ENCODE data around the gene LYPD3.
"Not testable (repeated sequence)": the region's sequence is repeated elsewhere in the genome, so short reads cannot be mapped to it uniquely, and the experiment has no call there.

Gene LYPD3

DNA sequence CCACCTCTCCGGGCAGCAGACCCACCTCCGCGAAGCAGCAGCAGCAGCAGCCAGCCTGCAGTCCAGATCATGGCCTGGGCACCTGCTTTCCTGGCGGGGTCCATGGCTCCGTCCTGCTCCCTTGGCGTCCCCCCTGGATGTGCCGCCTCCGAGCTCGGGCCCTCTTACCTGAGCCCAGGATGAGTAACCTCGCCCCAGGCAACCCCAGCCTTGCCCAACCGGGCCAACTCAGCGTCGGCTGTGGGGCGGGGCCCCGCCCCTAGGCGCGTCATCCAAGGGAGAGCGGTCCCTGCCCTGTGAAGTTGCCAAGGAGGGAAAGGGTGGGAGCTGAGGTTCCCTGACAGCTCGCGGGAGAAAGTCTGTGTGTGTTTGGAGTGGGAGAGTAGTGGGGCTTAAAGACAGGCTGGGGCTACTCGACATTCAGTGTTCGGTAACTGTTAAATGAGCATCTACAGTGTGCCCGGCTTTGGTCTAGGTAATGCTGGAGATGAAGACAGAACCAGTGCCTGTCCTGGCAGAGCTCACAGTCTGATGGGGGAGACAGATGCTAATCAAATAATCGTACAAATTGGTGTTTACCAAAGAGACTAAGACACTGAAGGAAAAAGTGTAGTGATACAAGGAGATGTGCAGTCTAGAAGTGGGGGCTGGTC lies at the start of gene LYPD3:
LYPD3 (minus strand) TSS at position 141 of the 653 bp plus-strand sequence; CDS start at position 104, 37 bp downstream.
- peak within 1 kb of the TSS; percentile 78 for H3K27ac ChIP-seq
- TF ChIP-seq, protein P1, sequence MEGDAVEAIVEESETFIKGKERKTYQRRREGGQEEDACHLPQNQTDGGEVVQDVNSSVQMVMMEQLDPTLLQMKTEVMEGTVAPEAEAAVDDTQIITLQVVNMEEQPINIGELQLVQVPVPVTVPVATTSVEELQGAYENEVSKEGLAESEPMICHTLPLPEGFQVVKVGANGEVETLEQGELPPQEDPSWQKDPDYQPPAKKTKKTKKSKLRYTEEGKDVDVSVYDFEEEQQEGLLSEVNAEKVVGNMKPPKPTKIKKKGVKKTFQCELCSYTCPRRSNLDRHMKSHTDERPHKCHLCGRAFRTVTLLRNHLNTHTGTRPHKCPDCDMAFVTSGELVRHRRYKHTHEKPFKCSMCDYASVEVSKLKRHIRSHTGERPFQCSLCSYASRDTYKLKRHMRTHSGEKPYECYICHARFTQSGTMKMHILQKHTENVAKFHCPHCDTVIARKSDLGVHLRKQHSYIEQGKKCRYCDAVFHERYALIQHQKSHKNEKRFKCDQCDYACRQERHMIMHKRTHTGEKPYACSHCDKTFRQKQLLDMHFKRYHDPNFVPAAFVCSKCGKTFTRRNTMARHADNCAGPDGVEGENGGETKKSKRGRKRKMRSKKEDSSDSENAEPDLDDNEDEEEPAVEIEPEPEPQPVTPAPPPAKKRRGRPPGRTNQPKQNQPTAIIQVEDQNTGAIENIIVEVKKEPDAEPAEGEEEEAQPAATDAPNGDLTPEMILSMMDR (conservative IDR thresholded peaks at IDR 0.05) = no peak

DNA sequence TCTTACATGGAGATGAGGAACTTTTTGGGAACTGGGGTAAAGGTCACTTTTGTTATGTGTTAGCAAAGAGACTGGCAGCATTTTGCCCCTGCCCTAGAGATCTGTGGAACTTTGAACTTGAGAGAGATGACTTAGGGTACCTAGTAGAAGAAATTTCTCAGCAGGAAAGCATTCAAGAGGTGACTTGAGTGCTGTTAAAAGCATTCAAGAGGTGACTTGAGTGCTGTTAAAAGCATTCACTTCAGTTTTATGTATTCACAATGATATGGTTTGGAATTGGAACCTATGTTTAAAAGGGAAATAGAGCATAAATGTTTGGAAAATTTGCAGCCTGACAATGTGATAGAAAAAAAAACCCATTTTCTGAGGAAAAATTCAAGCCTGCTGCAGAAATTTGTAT lies 47.0 kb upstream of the LYPD3 start:
- H3K27ac ChIP-seq = not testable (repeated sequence)

GRCh38 chr19:43511324-43511723 lies 45.9 kb upstream of the LYPD3 start:
- TF ChIP-seq, protein P1 (conservative IDR thresholded peaks at IDR 0.05) = no peak
- H3K27ac ChIP-seq = no peak overlapping the region

- H3K27ac ChIP-seq = no peak overlapping the region
- TF ChIP-seq, protein P1 (conservative IDR thresholded peaks at IDR 0.05) = no peak
These were observed 45.3 kb upstream of the LYPD3 start for GRCh38 chr19:43510713-43511112.

DNA sequence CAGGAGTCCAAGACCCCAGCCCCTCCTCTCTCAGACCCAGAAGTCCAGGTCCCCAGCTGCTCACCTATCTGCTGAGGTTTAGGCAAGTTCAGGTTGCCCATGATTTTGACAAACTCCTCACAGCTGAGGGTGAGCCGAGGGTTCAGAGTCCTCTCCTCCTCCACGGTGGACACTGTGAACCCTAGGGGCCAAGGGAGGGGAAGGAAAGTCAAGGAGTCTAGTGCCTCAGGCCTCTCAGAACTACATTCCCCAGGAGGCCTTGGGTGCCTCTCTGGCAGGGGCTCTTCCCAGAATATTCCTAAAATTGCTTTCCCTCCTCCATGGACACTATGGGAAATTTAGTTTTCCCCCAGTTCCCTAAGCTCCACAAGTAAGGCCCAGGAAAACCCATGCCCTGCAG lies 42.5 kb upstream of the LYPD3 start:
- H3K27ac ChIP-seq = no peak overlapping the region
- TF ChIP-seq, protein P1 (conservative IDR thresholded peaks at IDR 0.05) = no peak

DNA sequence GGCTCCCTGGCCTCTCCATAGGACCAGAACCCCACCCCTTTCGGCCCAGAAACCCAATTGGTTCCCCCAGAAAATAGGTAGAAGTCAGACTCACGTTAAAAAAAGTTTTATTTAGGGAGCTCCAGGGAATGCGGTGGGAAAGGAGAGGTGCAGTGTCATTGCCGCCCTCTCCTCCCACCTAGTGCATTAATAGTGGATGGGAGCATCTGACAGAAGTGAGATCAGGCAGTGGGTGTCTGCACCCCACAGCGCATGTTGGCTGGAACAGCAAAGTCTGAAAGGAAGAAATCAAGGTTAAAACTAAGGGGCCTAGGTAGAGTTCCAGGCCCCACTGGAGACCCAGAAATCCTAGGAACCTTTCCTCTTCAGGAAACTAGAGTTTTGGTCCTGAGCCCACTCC lies 41.2 kb upstream of the LYPD3 start:
- H3K27ac ChIP-seq = peak overlapping the region; percentile 89; the same call in 1 of the 2 replicates
- TF ChIP-seq, protein P1 (conservative IDR thresholded peaks at IDR 0.05) = no peak

DNA sequence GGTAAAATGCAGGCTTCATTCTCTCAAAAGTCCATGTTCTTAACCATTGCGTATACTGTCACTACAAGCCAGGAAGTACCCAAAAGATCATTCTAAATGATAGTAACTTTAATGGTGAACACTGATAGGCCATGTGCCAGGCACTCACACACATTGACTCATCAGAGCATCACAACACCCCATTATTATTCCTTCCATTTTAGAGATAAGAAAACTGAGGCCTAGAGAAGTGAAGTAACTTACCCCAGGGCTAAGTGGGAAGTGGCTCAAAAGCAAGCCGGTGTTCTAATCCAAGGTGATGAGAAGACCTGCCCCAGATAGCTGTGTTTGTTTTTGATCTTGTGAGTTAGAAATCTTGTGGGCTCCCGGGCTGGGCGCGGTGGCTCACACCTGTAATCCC lies 40.5 kb upstream of the LYPD3 start:
- TF ChIP-seq, protein P1 (conservative IDR thresholded peaks at IDR 0.05) = no peak
- peak overlapping the region; percentile 89 for H3K27ac ChIP-seq

DNA sequence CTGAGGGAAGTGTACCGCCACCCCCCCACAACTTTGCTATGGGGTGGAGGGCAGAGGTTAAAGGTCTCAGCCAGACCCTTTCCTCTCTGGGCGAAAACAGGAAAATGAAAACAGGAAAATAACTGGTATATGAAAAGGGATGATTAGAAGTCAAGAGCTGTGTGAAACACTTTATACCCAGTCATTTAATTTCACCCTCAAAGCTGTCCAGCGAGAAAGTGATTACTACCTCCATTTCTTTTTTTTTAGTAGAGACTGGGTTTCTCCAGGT lies 39.7 kb upstream of the LYPD3 start:
- H3K27ac ChIP-seq = peak overlapping the region; percentile 89
- TF ChIP-seq, protein P1 (conservative IDR thresholded peaks at IDR 0.05) = no peak

Data from VCaP (cell line).